Measurements from ENCODE around the gene ADIRF. TPM values are rescaled to one million over a fixed set of nuclear protein-coding genes. Genes with fewer than 3 reads are reported as not detected.

Gene ADIRF
- total and polyA plus RNA-seq, 9 of the 15 experiments (the other 6 are each of a cell fraction or from before 2014, with no cell fraction given) = 0.08 TPM; not detected in 8

- TF ChIP-seq WHSC1 (IDR thresholded peaks at IDR 0.05; ENCODE audit: low read length) = no peak
- TF ChIP-seq, protein P1, sequence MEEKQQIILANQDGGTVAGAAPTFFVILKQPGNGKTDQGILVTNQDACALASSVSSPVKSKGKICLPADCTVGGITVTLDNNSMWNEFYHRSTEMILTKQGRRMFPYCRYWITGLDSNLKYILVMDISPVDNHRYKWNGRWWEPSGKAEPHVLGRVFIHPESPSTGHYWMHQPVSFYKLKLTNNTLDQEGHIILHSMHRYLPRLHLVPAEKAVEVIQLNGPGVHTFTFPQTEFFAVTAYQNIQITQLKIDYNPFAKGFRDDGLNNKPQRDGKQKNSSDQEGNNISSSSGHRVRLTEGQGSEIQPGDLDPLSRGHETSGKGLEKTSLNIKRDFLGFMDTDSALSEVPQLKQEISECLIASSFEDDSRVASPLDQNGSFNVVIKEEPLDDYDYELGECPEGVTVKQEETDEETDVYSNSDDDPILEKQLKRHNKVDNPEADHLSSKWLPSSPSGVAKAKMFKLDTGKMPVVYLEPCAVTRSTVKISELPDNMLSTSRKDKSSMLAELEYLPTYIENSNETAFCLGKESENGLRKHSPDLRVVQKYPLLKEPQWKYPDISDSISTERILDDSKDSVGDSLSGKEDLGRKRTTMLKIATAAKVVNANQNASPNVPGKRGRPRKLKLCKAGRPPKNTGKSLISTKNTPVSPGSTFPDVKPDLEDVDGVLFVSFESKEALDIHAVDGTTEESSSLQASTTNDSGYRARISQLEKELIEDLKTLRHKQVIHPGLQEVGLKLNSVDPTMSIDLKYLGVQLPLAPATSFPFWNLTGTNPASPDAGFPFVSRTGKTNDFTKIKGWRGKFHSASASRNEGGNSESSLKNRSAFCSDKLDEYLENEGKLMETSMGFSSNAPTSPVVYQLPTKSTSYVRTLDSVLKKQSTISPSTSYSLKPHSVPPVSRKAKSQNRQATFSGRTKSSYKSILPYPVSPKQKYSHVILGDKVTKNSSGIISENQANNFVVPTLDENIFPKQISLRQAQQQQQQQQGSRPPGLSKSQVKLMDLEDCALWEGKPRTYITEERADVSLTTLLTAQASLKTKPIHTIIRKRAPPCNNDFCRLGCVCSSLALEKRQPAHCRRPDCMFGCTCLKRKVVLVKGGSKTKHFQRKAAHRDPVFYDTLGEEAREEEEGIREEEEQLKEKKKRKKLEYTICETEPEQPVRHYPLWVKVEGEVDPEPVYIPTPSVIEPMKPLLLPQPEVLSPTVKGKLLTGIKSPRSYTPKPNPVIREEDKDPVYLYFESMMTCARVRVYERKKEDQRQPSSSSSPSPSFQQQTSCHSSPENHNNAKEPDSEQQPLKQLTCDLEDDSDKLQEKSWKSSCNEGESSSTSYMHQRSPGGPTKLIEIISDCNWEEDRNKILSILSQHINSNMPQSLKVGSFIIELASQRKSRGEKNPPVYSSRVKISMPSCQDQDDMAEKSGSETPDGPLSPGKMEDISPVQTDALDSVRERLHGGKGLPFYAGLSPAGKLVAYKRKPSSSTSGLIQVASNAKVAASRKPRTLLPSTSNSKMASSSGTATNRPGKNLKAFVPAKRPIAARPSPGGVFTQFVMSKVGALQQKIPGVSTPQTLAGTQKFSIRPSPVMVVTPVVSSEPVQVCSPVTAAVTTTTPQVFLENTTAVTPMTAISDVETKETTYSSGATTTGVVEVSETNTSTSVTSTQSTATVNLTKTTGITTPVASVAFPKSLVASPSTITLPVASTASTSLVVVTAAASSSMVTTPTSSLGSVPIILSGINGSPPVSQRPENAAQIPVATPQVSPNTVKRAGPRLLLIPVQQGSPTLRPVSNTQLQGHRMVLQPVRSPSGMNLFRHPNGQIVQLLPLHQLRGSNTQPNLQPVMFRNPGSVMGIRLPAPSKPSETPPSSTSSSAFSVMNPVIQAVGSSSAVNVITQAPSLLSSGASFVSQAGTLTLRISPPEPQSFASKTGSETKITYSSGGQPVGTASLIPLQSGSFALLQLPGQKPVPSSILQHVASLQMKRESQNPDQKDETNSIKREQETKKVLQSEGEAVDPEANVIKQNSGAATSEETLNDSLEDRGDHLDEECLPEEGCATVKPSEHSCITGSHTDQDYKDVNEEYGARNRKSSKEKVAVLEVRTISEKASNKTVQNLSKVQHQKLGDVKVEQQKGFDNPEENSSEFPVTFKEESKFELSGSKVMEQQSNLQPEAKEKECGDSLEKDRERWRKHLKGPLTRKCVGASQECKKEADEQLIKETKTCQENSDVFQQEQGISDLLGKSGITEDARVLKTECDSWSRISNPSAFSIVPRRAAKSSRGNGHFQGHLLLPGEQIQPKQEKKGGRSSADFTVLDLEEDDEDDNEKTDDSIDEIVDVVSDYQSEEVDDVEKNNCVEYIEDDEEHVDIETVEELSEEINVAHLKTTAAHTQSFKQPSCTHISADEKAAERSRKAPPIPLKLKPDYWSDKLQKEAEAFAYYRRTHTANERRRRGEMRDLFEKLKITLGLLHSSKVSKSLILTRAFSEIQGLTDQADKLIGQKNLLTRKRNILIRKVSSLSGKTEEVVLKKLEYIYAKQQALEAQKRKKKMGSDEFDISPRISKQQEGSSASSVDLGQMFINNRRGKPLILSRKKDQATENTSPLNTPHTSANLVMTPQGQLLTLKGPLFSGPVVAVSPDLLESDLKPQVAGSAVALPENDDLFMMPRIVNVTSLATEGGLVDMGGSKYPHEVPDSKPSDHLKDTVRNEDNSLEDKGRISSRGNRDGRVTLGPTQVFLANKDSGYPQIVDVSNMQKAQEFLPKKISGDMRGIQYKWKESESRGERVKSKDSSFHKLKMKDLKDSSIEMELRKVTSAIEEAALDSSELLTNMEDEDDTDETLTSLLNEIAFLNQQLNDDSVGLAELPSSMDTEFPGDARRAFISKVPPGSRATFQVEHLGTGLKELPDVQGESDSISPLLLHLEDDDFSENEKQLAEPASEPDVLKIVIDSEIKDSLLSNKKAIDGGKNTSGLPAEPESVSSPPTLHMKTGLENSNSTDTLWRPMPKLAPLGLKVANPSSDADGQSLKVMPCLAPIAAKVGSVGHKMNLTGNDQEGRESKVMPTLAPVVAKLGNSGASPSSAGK (IDR thresholded peaks at IDR 0.05) = no peak
- TF ChIP-seq CEBPZ (IDR thresholded peaks at IDR 0.05; ENCODE audit: borderline replicate concordance, low read depth, low read length) = no peak
- TF ChIP-seq, protein P2, sequence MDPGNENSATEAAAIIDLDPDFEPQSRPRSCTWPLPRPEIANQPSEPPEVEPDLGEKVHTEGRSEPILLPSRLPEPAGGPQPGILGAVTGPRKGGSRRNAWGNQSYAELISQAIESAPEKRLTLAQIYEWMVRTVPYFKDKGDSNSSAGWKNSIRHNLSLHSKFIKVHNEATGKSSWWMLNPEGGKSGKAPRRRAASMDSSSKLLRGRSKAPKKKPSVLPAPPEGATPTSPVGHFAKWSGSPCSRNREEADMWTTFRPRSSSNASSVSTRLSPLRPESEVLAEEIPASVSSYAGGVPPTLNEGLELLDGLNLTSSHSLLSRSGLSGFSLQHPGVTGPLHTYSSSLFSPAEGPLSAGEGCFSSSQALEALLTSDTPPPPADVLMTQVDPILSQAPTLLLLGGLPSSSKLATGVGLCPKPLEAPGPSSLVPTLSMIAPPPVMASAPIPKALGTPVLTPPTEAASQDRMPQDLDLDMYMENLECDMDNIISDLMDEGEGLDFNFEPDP (CRISPR knock-in tag; IDR thresholded peaks at IDR 0.05) = no peak
- TF ChIP-seq ZNF551 (CRISPR knock-in tag; IDR thresholded peaks at IDR 0.05) = no peak
- TF ChIP-seq TBL1XR1 (IDR thresholded peaks at IDR 0.05; ENCODE audit: low read length in 2 of 2) = no peak
- TF ChIP-seq CBX3 (IDR thresholded peaks at IDR 0.05; ENCODE audit: borderline replicate concordance in 1 of 2, low read length in 2 of 2) = 0 out of 3 replicates have a peak, but pooled peaks of 1 of the 2 experiments have one; percentile 12
- TF ChIP-seq HMGN3 (IDR thresholded peaks at IDR 0.05; ENCODE audit: borderline replicate concordance, extremely low read depth, insufficient read length, low read depth, low read length) = no peak
- TF ChIP-seq NFYB (IDR thresholded peaks at IDR 0.05; ENCODE audit: extremely low read depth, insufficient read length) = no peak
Observed at GRCh38 chr10:86958901-86959736, 9.2 kb upstream of the ADIRF start (continued).

Data from K562 (cell line).